HG03432 (cell line): ENCODE results near the gene TTLL5.

ENCODE experiments used
- ATAC-seq: cut with Tn5 transposase; IDR thresholded peaks from one replicate; pipeline ENCODE4 v1.9.1; 2021; ENCODE audit warnings: mild to moderate bottlenecking, moderate library complexity; ENCODE audit not compliant: unreplicated experiment

The TTLL5 gene

GRCh38 chr14:75857199-75857598 is 196.2 kb downstream of the TTLL5 start:
- no peak for ATAC-seq

- ATAC-seq = no peak
Measured at GRCh38 chr14:75858362-75858761, 197.3 kb downstream of the TTLL5 start.

- ATAC-seq = no peak
Measured at GRCh38 chr14:75859746-75860145, 198.7 kb downstream of the TTLL5 start.

GRCh38 chr14:75860561-75861160 is 199.6 kb downstream of the TTLL5 start:
- no peak for ATAC-seq

- ATAC-seq = no peak
Measured at GRCh38 chr14:75861161-75861621, 200.1 kb downstream of the TTLL5 start.

GRCh38 chr14:75863221-75863620 is 202.2 kb downstream of the TTLL5 start:
- no peak for ATAC-seq

- ATAC-seq = no peak
Measured at GRCh38 chr14:75864352-75864751, 203.3 kb downstream of the TTLL5 start.

- ATAC-seq = no peak
Measured at GRCh38 chr14:75865531-75865930, 204.5 kb downstream of the TTLL5 start.

GRCh38 chr14:75866970-75867369 is 205.9 kb downstream of the TTLL5 start:
- ATAC-seq = no peak

- no peak for ATAC-seq
Measured at GRCh38 chr14:75871181-75871880, 210.3 kb downstream of the TTLL5 start.

GRCh38 chr14:75875958-75876357 is 214.9 kb downstream of the TTLL5 start:
- ATAC-seq = peak; percentile 98

GRCh38 chr14:75876530-75876929 is 215.5 kb downstream of the TTLL5 start:
- ATAC-seq = no peak

- ATAC-seq = no peak
Measured at GRCh38 chr14:75877292-75877691, 216.2 kb downstream of the TTLL5 start.

- ATAC-seq = no peak
Measured at GRCh38 chr14:75877884-75878283, 216.8 kb downstream of the TTLL5 start.

GRCh38 chr14:75879031-75879430 is 218.0 kb downstream of the TTLL5 start:
- ATAC-seq = no peak

GRCh38 chr14:75880512-75880911 is 219.5 kb downstream of the TTLL5 start:
- no peak for ATAC-seq

- no peak for ATAC-seq
Measured at GRCh38 chr14:75881994-75882393, 220.9 kb downstream of the TTLL5 start.

GRCh38 chr14:75884198-75884611 is 223.2 kb downstream of the TTLL5 start:
- no peak for ATAC-seq

- no peak for ATAC-seq
Measured at GRCh38 chr14:75885829-75886228, 224.8 kb downstream of the TTLL5 start.

GRCh38 chr14:75886636-75887348 is 225.7 kb downstream of the TTLL5 start:
- ATAC-seq = no peak

- ATAC-seq = no peak
Measured at GRCh38 chr14:75888945-75889344, 227.9 kb downstream of the TTLL5 start.

GRCh38 chr14:75896341-75896740 is 235.3 kb downstream of the TTLL5 start:
- ATAC-seq = no peak
